ENCODE measurements around the gene TDRD12.

- TF ChIP-seq POLR2A (IDR thresholded peaks at IDR 0.05; ENCODE audit: low read length) (no peak), GATA1 (IDR thresholded peaks at IDR 0.05; ENCODE audit: low read depth, low read length) (no peak)
These were observed 100.1 kb downstream of the TDRD12 start for GRCh38 chr19:32819419-32820400.
